GM10248 (cell line): ENCODE data around the gene APOB.

Experiments used
- CTCF ChIA-PET: fragments of 300-600 bp; sonication (Branson Sonifier 250); formaldehyde crosslinking; extraction: SDS; loops from one replicate; lab custom pipeline; 2021; ENCODE audit warnings: antibody characterized with exemption; lab: Yijun Ruan, JAX
- POLR2A ChIA-PET: fragments of 350-650 bp; sonication (Branson Sonifier 250); formaldehyde crosslinking; extraction: SDS; loops from one replicate; lab custom pipeline; 2020; ENCODE audit warnings: antibody characterized with exemption; lab: Yijun Ruan, JAX
- DNase-seq: peaks from one replicate; pipeline ENCODE4 v3.0.0; 2012; ENCODE audit errors: extremely low spot score
- CTCF ChIP-seq: IDR thresholded peaks from 2 replicates; pipeline ENCODE4 v1.5.1; 2012; ENCODE audit warnings: mild to moderate bottlenecking, low read depth; ENCODE audit errors: extremely low read depth, missing control alignments, control extremely low read depth

The APOB gene

DNA sequence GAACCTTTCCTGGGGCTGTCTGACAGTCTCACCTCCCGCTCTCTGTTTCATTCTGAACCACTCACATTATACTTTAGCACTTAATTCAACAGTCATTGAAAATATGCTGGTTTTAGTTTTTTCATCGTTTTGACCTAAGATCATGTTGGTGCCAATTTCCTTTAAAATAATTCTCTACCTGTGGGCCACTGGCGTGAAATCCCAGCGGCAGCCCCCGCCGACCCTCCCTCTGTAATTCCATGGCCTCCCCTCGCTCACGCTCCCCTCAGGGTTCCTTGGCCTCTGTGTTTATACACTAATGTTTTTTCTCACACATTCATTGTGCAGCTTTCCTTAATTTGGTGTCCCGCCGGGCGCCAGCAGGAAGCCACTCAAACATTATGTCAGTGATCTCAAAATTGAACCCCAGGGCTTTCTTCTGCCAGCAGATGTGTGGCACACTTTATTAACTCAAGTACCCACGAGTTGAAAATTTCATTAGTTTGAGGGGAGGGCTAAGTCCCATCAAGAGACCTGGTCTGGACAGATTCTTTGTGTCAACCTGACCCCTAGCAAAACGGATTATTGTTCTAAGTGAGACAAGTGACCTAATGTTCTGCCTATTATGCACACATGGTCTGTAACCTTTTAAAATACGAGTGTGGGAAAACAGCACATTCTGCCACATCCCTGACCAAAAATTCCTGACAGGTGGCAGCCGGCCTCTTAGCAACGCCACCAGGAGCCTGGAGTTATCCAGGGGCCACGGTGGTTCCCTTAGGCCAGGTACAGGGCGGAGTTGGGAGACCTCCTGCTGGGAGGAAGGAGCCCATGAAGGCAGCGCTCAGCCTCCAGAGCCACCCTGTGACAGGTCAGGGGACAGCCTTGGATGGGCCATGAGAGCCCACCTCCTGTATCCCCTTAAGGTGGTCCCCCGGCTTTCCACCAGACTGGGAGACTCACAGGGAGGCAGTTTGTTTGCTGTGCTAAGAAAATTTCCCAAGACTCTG lies 53.1 kb downstream of the APOB start:
- no peak for TF ChIP-seq CTCF
- ChIA-PET POLR2A (no interaction called here), CTCF (no interaction called here)
- no peak for DNase-seq

- ChIA-PET POLR2A (no interaction called here), CTCF (interaction anchor here (0.8 to 1.1 kb wide), 2 partner anchors 10 to 26 kb away, joined by 3 to 4 read pairs; no protein-coding TSS in a partner anchor)
- no peak for DNase-seq
- no peak for TF ChIP-seq CTCF
Measured at GRCh38 chr2:20989404-20989803, 54.5 kb downstream of the APOB start.

DNA sequence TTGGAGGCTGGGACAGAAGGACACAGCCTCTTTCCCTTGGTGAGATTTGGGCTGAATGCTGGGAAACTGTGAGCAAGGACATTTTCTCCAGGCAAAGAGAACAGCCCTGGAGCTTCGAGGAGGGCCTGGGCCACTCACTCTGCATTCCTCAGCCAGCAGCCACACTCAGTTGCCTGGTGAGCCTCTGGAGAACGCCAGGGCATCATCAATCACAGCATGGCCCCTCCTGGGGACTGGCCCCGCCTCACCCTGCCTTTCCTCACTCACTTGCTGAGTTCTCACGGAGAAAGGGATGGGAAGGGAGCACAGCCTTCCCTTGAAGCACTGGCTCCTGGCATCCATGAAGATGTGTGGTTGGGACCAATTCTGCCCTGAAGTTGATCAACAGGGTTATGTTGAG lies 55.0 kb downstream of the APOB start:
- ChIA-PET POLR2A (no interaction called here), CTCF (interaction anchor here (1.1 to 1.3 kb wide), 2 partner anchors 16 to 26 kb away, joined by 3 read pairs; no protein-coding TSS in a partner anchor)
- no peak for DNase-seq
- TF ChIP-seq CTCF: no peak

- CTCF ChIA-PET: interaction anchor here (1.2 to 1.7 kb wide), 5 partner anchors 13 to 325 kb away, joined by 3 to 5 read pairs (median 3); no protein-coding TSS in a partner anchor
- POLR2A ChIA-PET: no interaction called here
- no peak for TF ChIP-seq CTCF
- DNase-seq: no peak
Measured at GRCh38 chr2:20986024-20986939, 57.6 kb downstream of the APOB start.

DNA sequence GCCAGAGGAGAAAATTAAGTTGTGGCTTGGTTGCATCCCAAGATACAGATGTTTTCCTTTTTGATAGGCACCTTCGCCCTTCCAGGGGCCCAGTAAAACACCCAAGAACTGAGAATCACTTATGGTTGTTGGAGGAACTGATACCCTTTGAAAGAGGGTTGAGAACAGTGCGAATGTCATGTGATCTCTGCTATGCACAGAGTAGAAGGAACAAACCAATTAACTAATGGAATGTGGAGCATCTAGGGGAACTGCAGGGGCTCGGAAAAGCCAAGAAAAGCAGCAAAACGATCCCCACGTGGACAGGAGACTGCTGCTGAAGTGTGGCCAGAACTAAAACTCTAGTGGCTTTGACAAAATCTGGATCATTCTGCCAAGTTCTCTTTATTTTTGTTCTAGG lies 58.8 kb downstream of the APOB start:
- no peak for TF ChIP-seq CTCF
- ChIA-PET CTCF (interaction anchor here (1.2 to 1.7 kb wide), 3 partner anchors 12 to 324 kb away, joined by 3 to 5 read pairs (median 3); no protein-coding TSS in a partner anchor), POLR2A (no interaction called here)
- no peak for DNase-seq

DNA sequence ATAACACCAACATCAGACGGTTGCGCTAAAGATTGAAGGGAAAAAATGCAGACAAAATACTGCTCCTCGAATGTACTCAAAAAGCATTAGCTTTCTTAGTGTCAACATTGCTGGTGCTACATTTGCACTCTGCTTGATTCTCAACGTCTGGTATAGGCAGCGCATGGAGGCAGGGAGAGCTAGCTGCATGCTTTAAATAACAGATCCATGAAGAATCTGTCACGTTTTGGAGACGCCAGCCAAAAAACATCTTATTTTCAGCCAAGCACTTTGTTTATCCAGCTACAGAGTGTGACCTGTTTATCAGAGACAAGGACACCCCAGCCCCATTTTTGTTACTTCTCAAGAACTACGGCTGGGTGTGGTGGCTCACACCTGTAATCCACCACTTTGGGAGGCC lies 59.5 kb downstream of the APOB start:
- POLR2A ChIA-PET: no interaction called here
- TF ChIP-seq CTCF: no peak
- CTCF ChIA-PET: no interaction called here
- no peak for DNase-seq
